CD4-positive, alpha-beta T cell treated with Interleukin-17A for 4 hours (primary cell): ENCODE measurements around the gene ZDHHC13.

Source experiments
- DNase-seq: peaks from one replicate; pipeline ENCODE4 v3.0.0-alpha.2; 2020; ENCODE audit warnings: mixed read lengths

Gene ZDHHC13

GRCh38 chr11:19173004-19173689 lies 56.2 kb downstream of the ZDHHC13 start:
- DNase-seq: no peak

- DNase-seq: no peak
Measured at GRCh38 chr11:19173964-19174638, 57.1 kb downstream of the ZDHHC13 start.

- no peak for DNase-seq
Measured at GRCh38 chr11:19176629-19177186, 59.7 kb downstream of the ZDHHC13 start.

DNA sequence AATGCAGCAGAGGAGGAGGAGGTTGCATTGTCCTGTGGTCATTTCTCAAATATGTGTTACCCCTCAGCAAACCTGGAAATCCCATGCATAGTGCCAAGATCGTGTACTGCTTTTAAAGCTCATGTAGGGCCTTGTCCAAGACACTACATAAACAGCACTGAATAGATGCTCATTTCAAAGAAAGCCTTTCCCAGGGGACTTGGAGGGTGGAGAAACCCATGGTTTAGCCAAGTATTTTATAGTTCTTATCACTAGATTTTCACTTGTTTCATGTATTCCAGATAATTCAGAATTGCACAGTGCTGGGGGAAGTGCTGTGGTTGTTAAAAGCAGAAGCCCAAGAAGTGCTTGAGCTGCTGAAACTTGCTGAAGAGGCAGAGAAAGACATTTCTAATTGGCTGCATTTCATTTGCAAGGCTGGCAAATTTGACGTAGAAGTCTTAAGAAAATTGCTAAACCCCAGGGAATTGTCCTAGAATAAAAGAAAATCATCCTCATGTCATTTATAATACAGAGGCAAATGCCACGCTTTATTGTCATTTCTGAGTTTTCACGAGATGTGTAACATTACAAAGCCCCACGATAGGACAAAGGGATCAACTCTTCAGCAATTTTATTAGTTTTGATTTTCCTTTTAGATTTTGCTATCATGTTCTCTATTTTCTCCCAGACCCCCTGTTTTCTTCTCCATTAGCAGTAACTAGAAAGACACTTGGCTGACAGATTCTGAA lies 64.7 kb downstream of the ZDHHC13 start:
- DNase-seq: no peak

GRCh38 chr11:19183646-19184045 lies 66.7 kb downstream of the ZDHHC13 start:
- DNase-seq: no peak

GRCh38 chr11:19185036-19185435 lies 68.1 kb downstream of the ZDHHC13 start:
- no peak for DNase-seq

GRCh38 chr11:19185516-19186052 lies 68.6 kb downstream of the ZDHHC13 start:
- no peak for DNase-seq

GRCh38 chr11:19187114-19187832 lies 70.3 kb downstream of the ZDHHC13 start:
- DNase-seq: no peak

DNA sequence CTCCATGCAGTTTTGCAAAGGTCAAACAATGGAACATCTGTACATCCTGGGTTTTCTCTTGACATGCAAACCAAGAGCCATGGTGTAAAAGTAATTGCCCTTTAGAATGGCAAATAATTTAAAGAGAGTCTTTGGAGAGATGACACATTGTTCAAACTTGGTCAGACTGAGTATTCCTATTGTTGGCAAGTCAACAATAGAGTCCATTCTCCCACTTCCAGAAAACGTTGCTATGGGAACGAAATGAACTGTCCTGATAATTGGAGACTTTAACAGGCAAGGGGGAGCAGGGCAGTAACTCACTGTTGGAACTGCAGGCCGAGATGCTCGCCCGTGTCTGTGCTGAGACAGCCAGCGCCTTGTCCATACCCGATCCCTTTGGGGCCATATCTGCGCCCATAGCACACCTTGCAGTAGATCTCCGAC lies 70.9 kb downstream of the ZDHHC13 start:
- no peak for DNase-seq

DNA sequence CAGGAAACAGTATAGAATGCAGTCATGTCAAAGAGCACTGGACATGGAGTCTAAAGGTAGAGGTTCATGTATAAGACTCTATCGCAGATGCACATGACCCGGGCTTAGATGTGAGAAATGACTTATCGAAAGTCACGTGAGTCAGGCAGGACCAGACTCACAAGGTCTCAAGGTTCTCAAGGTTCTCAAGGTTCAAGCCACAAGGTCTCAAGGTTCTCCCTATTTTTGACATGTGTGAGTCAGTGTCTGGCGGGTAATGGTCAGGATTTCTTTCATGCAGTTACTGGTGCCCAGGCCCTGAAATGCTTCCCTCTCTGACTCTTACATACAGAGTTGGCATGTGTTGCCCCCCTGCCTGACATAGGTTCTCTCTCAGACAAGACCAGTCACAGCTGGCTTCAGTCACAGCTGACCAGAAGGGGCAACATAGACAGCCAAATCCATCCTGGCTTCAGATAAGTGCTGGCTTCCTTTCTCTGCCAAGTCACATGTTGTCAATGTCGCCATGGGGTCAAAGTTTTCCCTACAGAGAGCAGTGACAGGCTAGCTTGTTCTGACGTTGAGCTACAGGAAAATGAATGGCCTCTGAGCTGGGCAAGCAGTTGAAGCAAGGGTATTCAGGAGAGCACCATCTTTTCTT lies 74.7 kb downstream of the ZDHHC13 start:
- DNase-seq: no peak

GRCh38 chr11:19193916-19194315 lies 76.9 kb downstream of the ZDHHC13 start:
- DNase-seq: no peak

DNA sequence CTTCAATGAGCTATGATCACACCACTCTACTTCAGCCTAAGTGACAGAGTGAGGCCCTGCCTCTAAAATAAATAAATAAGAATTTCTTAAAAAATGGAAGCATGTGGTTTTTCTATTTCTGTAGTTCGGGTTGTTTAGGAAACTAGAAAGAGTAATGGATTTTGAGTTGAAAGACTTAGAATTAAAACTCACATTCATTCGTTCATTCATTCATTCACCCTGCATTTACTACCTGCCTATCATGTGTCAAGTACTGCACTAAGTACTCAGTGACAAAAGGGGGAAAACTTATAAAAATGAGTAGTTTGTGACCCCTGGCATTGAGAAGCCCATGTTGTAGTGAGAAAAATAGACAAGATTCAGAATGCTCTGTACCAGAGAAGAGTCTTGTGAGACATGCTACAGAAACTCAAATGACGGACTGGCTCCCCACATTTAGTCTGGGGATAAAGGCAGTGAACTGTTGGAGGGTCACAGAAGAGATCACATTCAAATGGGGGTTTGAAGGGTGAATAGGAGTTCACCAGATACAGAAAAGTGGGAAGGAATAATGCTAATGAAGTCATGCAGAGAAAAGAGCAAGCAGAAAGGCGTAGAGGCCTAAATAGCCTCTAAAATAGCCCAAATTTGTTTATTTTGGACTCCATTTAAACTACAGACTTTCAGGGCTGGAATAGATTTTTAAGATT lies 77.8 kb downstream of the ZDHHC13 start:
- no peak for DNase-seq

DNA sequence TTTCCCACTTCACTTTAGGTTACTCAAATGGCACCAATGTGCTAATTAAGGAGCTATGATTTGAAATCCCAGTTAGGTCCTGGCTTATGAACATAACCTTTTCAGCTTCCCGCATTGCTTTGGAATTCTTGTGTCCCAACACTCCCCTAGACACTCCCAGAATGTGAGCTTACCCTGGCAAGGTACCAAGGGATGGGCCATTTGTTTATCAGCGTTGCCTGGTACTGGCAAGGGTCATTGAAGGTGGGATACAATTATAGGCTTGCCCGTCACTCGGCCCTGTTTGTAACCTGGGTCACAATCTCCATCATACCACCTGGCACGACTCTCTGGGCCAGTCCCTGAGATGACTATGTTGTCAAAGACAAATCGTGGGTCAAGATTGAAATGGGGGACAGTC lies 79.5 kb downstream of the ZDHHC13 start:
- DNase-seq: no peak

DNA sequence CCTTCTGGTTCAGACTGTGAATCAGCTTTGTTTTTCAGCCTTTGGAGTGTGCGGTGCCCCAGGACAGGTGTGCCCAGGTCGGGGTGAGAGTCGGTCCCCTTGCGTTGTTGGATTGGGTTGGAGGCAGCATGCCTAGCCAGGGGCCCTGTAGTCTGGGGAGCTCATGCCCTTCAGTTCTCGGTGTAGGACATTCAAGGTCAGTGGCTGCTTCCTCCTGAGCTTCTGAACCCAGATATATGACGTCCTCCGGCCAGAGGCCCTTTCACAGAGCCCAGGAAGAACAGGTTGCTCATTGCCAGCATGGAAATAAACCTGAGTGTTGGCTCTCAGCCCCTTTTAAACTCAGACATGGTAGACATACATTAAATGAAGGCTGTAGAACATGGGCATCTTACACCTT lies 82.1 kb downstream of the ZDHHC13 start:
- DNase-seq: no peak

- no peak for DNase-seq
Measured at GRCh38 chr11:19199771-19200170, 82.8 kb downstream of the ZDHHC13 start.

GRCh38 chr11:19200410-19201201 lies 83.6 kb downstream of the ZDHHC13 start:
- no peak for DNase-seq

- no peak for DNase-seq
Measured at GRCh38 chr11:19201737-19202605, 85.0 kb downstream of the ZDHHC13 start, which contains the start of gene CSRP3. Gene CSRP3 (minus strand): TSS chr11:19201983. CDS start chr11:19192448, 9,535 bp downstream.

DNA sequence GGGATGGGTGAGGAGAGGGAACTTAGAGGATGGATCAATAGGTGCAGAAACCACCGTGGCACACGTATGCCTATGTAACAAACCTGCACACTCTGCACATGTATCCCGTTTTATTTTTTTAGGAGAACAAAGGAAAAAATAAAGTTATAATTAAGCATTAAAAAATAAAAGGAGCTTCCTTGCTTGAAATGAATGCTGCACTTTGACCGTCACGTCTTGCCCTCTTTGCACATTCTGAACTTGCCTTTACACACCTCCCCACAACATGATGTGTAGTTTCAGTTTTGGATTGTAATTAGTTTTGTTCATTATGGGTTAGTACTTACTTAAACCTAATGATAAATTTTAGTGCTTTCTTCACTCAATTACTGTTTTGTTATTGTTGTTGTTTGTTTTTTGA lies 87.9 kb downstream of the ZDHHC13 start:
- no peak for DNase-seq

- DNase-seq: no peak
Measured at GRCh38 chr11:19208181-19208580, 91.2 kb downstream of the ZDHHC13 start.
